DMS79 treated with DMSO at 0.1 percent for 48 hours (cell line): ENCODE data around the gene SAXO2.
"Not testable (repeated sequence)": the region's sequence is repeated elsewhere in the genome, so short reads cannot be mapped to it uniquely, and the experiment has no call there.

Experiments used
- DNase-seq: peaks from one replicate; lab custom pipeline; 2025; lab: John Stamatoyannopoulos, UW

The SAXO2 gene

GRCh38 chr15:82284381-82284780 lies 21.8 kb downstream of the SAXO2 start:
- not testable (repeated sequence) for DNase-seq

GRCh38 chr15:82286475-82286874 lies 23.9 kb downstream of the SAXO2 start:
- DNase-seq: not testable (repeated sequence)

- not testable (repeated sequence) for DNase-seq
These were observed 25.6 kb downstream of the SAXO2 start for GRCh38 chr15:82288202-82288601.

- DNase-seq: no peak
These were observed 29.7 kb downstream of the SAXO2 start for GRCh38 chr15:82292271-82292670.

- no peak for DNase-seq
These were observed 31.6 kb downstream of the SAXO2 start for GRCh38 chr15:82294061-82294690.

- no peak for DNase-seq
These were observed 34.9 kb downstream of the SAXO2 start for GRCh38 chr15:82297546-82297945.

- DNase-seq: no peak
These were observed 35.4 kb downstream of the SAXO2 start for GRCh38 chr15:82298032-82298431.

GRCh38 chr15:82298520-82298919 lies 35.9 kb downstream of the SAXO2 start:
- no peak for DNase-seq

GRCh38 chr15:82299511-82299914 lies 36.9 kb downstream of the SAXO2 start:
- DNase-seq: not testable (repeated sequence)

GRCh38 chr15:82300326-82300725 lies 37.7 kb downstream of the SAXO2 start:
- not testable (repeated sequence) for DNase-seq

- no peak for DNase-seq
These were observed 38.3 kb downstream of the SAXO2 start for GRCh38 chr15:82300883-82301282.

GRCh38 chr15:82301296-82302016 lies 38.8 kb downstream of the SAXO2 start:
- no peak for DNase-seq

- no peak for DNase-seq
These were observed 41.5 kb downstream of the SAXO2 start for GRCh38 chr15:82303956-82304777.

- no peak for DNase-seq
These were observed 42.1 kb downstream of the SAXO2 start for GRCh38 chr15:82304778-82305090.

- no peak for DNase-seq
These were observed 43.0 kb downstream of the SAXO2 start for GRCh38 chr15:82305621-82306048.

- no peak for DNase-seq
These were observed 44.4 kb downstream of the SAXO2 start for GRCh38 chr15:82306791-82307713.

- no peak for DNase-seq
These were observed 45.1 kb downstream of the SAXO2 start for GRCh38 chr15:82307714-82308081.

- DNase-seq: no peak
These were observed 47.2 kb downstream of the SAXO2 start for GRCh38 chr15:82309802-82310201.

- not testable (repeated sequence) for DNase-seq
These were observed 48.7 kb downstream of the SAXO2 start for GRCh38 chr15:82311321-82311720.

GRCh38 chr15:82312586-82313349 lies 50.1 kb downstream of the SAXO2 start:
- DNase-seq: no peak

GRCh38 chr15:82313446-82313845 lies 50.8 kb downstream of the SAXO2 start:
- DNase-seq: no peak
